HG02981 (cell line): ENCODE results near the gene CORO6.

Experiments used
- ATAC-seq: cut with Tn5 transposase; IDR thresholded peaks from one replicate; pipeline ENCODE4 v1.9.1; 2021; ENCODE audit warnings: mild to moderate bottlenecking, moderate library complexity; ENCODE audit not compliant: unreplicated experiment

The CORO6 gene

GRCh38 chr17:29591737-29592608, 30.7 kb downstream of the CORO6 start:
- no peak for ATAC-seq

GRCh38 chr17:29591146-29591736, 31.5 kb downstream of the CORO6 start:
- no peak for ATAC-seq

GRCh38 chr17:29590411-29591145, 32.1 kb downstream of the CORO6 start:
- ATAC-seq, result no peak

- ATAC-seq, result peak; percentile 61
Measured at GRCh38 chr17:29589524-29590410, 32.9 kb downstream of the CORO6 start, which contains the start of gene GIT1. TSS of gene GIT1 (minus strand) at chr17:29589648. CDS start at chr17:29589378, 270 bp downstream.

GRCh38 chr17:29588562-29589411, 33.9 kb downstream of the CORO6 start:
- ATAC-seq, result peak; percentile 16

- no peak for ATAC-seq
Measured at GRCh38 chr17:29588017-29588561, 34.6 kb downstream of the CORO6 start.

- no peak for ATAC-seq
Measured at GRCh38 chr17:29587591-29587990, 35.1 kb downstream of the CORO6 start.

GRCh38 chr17:29586676-29587469, 35.8 kb downstream of the CORO6 start:
- no peak for ATAC-seq

GRCh38 chr17:29585080-29585751, 37.5 kb downstream of the CORO6 start:
- ATAC-seq, result no peak

GRCh38 chr17:29584452-29585079, 38.1 kb downstream of the CORO6 start:
- ATAC-seq, result no peak

- no peak for ATAC-seq
Measured at GRCh38 chr17:29583324-29584248, 39.1 kb downstream of the CORO6 start.

- ATAC-seq, result no peak
Measured at GRCh38 chr17:29582772-29583171, 39.9 kb downstream of the CORO6 start.

- no peak for ATAC-seq
Measured at GRCh38 chr17:29582254-29582765, 40.4 kb downstream of the CORO6 start.

GRCh38 chr17:29581583-29582253, 41.0 kb downstream of the CORO6 start:
- ATAC-seq, result no peak

- peak; percentile 86 for ATAC-seq
Measured at GRCh38 chr17:29579866-29580771, 42.6 kb downstream of the CORO6 start.
